ENCODE data around the gene EFNA5.

The EFNA5 gene

GRCh38 chr5:107576155-107576554 lies 94.6 kb downstream of the EFNA5 start:
- no peak overlapping the region for H3K4me3 ChIP-seq (ENCODE audit: low read depth, low read length)
- no peak for TF ChIP-seq CTCF (IDR thresholded peaks at IDR 0.05; ENCODE audit: borderline replicate concordance, insufficient read depth, low read depth, low read length)

- no peak for TF ChIP-seq CTCF (IDR thresholded peaks at IDR 0.05; ENCODE audit: borderline replicate concordance, insufficient read depth, low read depth, low read length)
- no peak overlapping the region for H3K4me3 ChIP-seq (ENCODE audit: low read depth, low read length)
Observed at GRCh38 chr5:107574287-107574686, 96.5 kb downstream of the EFNA5 start.

GRCh38 chr5:107572715-107573368 lies 97.9 kb downstream of the EFNA5 start:
- no peak overlapping the region for H3K4me3 ChIP-seq (ENCODE audit: low read depth, low read length)
- TF ChIP-seq CTCF (IDR thresholded peaks at IDR 0.05; ENCODE audit: borderline replicate concordance, insufficient read depth, low read depth, low read length): no peak

- peak overlapping the region; percentile 38 for H3K4me3 ChIP-seq (ENCODE audit: low read depth, low read length)
- TF ChIP-seq CTCF (IDR thresholded peaks at IDR 0.05; ENCODE audit: borderline replicate concordance, insufficient read depth, low read depth, low read length): peak; percentile 91
Observed at GRCh38 chr5:107571621-107572536, 98.9 kb downstream of the EFNA5 start.

- TF ChIP-seq CTCF (IDR thresholded peaks at IDR 0.05; ENCODE audit: borderline replicate concordance, insufficient read depth, low read depth, low read length): no peak
- no peak overlapping the region for H3K4me3 ChIP-seq (ENCODE audit: low read depth, low read length)
Observed at GRCh38 chr5:107570805-107571531, 99.8 kb downstream of the EFNA5 start.

GRCh38 chr5:107570181-107570580 lies 100.6 kb downstream of the EFNA5 start:
- no peak for TF ChIP-seq CTCF (IDR thresholded peaks at IDR 0.05; ENCODE audit: borderline replicate concordance, insufficient read depth, low read depth, low read length)
- no peak overlapping the region for H3K4me3 ChIP-seq (ENCODE audit: low read depth, low read length)
